ENCODE data around the gene MGME1.

GRCh38 chr20:17959257-17959627 is 9.6 kb upstream of the MGME1 start:
- no peak for TF ChIP-seq CTCF (IDR thresholded peaks at IDR 0.05)
- TF ChIP-seq POLR2A (IDR thresholded peaks at IDR 0.05): no peak

Data from uterus (tissue), 2 donors.